ENCODE measurements around the gene POGLUT2. TPM values are rescaled to one million over a fixed set of nuclear protein-coding genes. Genes with fewer than 3 reads are reported as not detected.

Gene POGLUT2
- total RNA-seq, 4 donors from 2014 or later = 0.75 to 3.5 (median 2.0) TPM; not detected in 1

GRCh38 chr13:102769679-102770078, 29.1 kb downstream of the POGLUT2 start:
- intact Hi-C loops (cut with DNase I; ENCODE audit: low total_unique reads) = loop anchor here (10.0 kb wide), 1 partner anchor 175 kb away; the partner anchor contains the start of gene TPP2
- 72 to 89% methylated on average over 4 of the region's 4 CpGs for WGBS, 2 donors (ENCODE audit: low coverage in 1 of 2)
- no peak for DNase-seq
- Histone ChIP-seq H3K36me3 (no peaks in the 10 kb centered on the region), H3K4me1 (peaks cover 0 to 13% (median 11%) of the 10 kb centered on the region in 4 donors), H3K27me3 (no peaks in the 10 kb centered on the region), H3K9me3 (no peaks in the 10 kb centered on the region), H3K4me3 (no peak overlapping the region), H3K27ac (no peak overlapping the region)
- TF ChIP-seq, protein P1, sequence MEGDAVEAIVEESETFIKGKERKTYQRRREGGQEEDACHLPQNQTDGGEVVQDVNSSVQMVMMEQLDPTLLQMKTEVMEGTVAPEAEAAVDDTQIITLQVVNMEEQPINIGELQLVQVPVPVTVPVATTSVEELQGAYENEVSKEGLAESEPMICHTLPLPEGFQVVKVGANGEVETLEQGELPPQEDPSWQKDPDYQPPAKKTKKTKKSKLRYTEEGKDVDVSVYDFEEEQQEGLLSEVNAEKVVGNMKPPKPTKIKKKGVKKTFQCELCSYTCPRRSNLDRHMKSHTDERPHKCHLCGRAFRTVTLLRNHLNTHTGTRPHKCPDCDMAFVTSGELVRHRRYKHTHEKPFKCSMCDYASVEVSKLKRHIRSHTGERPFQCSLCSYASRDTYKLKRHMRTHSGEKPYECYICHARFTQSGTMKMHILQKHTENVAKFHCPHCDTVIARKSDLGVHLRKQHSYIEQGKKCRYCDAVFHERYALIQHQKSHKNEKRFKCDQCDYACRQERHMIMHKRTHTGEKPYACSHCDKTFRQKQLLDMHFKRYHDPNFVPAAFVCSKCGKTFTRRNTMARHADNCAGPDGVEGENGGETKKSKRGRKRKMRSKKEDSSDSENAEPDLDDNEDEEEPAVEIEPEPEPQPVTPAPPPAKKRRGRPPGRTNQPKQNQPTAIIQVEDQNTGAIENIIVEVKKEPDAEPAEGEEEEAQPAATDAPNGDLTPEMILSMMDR (IDR thresholded peaks at IDR 0.05) = no peak
- TF ChIP-seq POLR2A (IDR thresholded peaks at IDR 0.05) = no peak
- no peak for TF ChIP-seq POLR2AphosphoS5 (IDR thresholded peaks at IDR 0.05)
- no peak for TF ChIP-seq EP300 (IDR thresholded peaks at IDR 0.05; ENCODE audit: low read depth)
- in situ Hi-C loops (cut with MboI; ENCODE audit: low pct_ligation_motif_present in 1 of 4, low pct_unique_long_range_greater_than_20kb in 1 of 4, low sequenced_read_pairs in 3 of 4) = no loop called here

DNA sequence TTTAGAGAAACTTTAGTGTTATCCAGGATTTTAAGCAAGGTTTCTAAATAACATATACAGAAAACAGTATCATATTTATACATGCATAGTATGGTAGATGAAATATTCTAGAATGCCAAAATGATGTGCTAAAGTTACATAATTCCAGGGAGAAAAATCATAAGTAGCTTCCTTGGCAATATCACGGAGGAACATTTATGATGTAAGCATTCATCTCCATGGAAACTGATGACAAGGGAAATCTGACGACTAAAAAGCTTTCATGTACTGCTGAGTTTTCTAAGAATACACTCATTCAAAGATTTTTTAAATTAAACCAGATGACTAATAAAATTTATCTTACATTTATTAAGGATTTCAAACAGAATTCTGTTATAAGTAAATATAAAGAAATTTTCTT, 29.9 kb downstream of the POGLUT2 start:
- DNase-seq = no peak
- H3K36me3 ChIP-seq = no peaks in the 10 kb centered on the region
- no peaks in the 10 kb centered on the region for H3K9me3 ChIP-seq
- TF ChIP-seq POLR2AphosphoS5 (IDR thresholded peaks at IDR 0.05) (no peak), EP300 (IDR thresholded peaks at IDR 0.05; ENCODE audit: low read depth) (no peak), POLR2A (IDR thresholded peaks at IDR 0.05) (no peak)
- TF ChIP-seq, protein P1 (IDR thresholded peaks at IDR 0.05) = no peak
- no peak overlapping the region for H3K4me3 ChIP-seq
- no peak overlapping the region for H3K27ac ChIP-seq
- WGBS, 2 donors (ENCODE audit: low coverage in 1 of 2) = 67 to 81% methylated on average over 2 of the region's 2 CpGs
- intact Hi-C loops (cut with DNase I; ENCODE audit: low total_unique reads) (no loop called here), in situ Hi-C loops (cut with MboI; ENCODE audit: low pct_ligation_motif_present in 1 of 4, low pct_unique_long_range_greater_than_20kb in 1 of 4, low sequenced_read_pairs in 3 of 4) (no loop called here)
- H3K27me3 ChIP-seq = no peaks in the 10 kb centered on the region
- peaks cover 0 to 10% (median 6%) of the 10 kb centered on the region in 4 donors for H3K4me1 ChIP-seq

DNA sequence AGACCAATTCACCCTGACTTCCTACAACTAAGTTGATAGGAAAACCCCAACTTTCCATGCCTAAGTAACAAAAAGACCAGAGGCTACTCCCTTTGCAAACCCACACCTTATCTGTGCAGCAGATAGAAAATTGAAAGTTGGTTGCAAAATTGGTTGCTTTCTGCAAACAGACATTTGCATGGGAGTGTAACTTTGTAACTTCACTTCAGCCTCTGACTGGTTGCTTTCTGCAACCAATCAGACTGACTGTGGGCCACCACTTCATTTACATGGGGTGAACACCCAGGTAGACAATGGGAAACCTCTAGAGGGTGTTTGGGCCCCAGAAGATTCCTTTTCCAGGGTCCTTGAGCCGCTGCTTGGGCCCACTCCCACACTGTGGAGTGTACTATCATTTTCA, 35.0 kb downstream of the POGLUT2 start:
- intact Hi-C loops (cut with DNase I; ENCODE audit: low total_unique reads) = no loop called here
- no peak for TF ChIP-seq POLR2A (IDR thresholded peaks at IDR 0.05)
- Histone ChIP-seq H3K4me3 (no peak overlapping the region), H3K36me3 (no peaks in the 10 kb centered on the region), H3K4me1 (no peaks in the 10 kb centered on the region), H3K27me3 (no peaks in the 10 kb centered on the region), H3K27ac (no peak overlapping the region), H3K9me3 (no peaks in the 10 kb centered on the region)
- DNase-seq = no peak
- in situ Hi-C loops (cut with MboI; ENCODE audit: low pct_ligation_motif_present in 1 of 4, low pct_unique_long_range_greater_than_20kb in 1 of 4, low sequenced_read_pairs in 3 of 4) = no loop called here
- WGBS, 2 donors (ENCODE audit: low coverage in 1 of 2) = 100% methylated on average over 1 of the region's 1 CpG; no CpG with 5 or more reads in 1 of the 2 donors

DNA sequence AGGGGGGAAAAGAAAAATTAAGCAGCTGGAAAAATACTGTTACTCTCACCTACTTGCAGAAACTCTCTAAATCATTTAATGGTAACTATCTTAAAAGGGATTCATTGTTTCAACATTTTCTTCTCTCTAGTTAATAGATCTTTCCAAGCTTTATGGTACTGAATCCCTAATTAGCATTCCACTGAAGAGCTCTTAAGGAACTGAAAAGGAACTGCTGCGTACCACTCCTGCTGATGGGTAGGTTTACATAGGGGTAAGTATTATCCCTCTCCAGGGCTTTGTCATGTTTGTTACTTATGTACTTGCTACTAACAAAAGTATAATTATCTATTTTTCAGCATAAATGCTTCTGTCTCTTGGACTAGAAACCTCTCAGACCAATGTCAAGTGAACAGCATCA, 37.7 kb downstream of the POGLUT2 start:
- TF ChIP-seq POLR2AphosphoS5 (IDR thresholded peaks at IDR 0.05) = no peak
- TF ChIP-seq, protein P1 (IDR thresholded peaks at IDR 0.05) = no peak
- no peak for TF ChIP-seq EP300 (IDR thresholded peaks at IDR 0.05; ENCODE audit: low read depth)
- 90 to 100% methylated on average over 1 of the region's 1 CpG for WGBS, 2 donors (ENCODE audit: low coverage in 1 of 2)
- intact Hi-C loops (cut with DNase I; ENCODE audit: low total_unique reads) = no loop called here

GRCh38 chr13:102758842-102759241, 39.9 kb downstream of the POGLUT2 start:
- intact Hi-C loops (cut with DNase I; ENCODE audit: low total_unique reads) (no loop called here), in situ Hi-C loops (cut with MboI; ENCODE audit: low pct_ligation_motif_present in 1 of 4, low pct_unique_long_range_greater_than_20kb in 1 of 4, low sequenced_read_pairs in 3 of 4) (no loop called here)
- no peak for DNase-seq
- 81 to 86% methylated on average over 2 of the region's 2 CpGs for WGBS, 2 donors (ENCODE audit: low coverage in 1 of 2)
- Histone ChIP-seq H3K27ac (no peak overlapping the region), H3K4me3 (no peak overlapping the region), H3K9me3 (no peaks in the 10 kb centered on the region), H3K36me3 (no peaks in the 10 kb centered on the region), H3K27me3 (no peaks in the 10 kb centered on the region), H3K4me1 (no peaks in the 10 kb centered on the region)
- TF ChIP-seq, protein P1 (IDR thresholded peaks at IDR 0.05) = no peak
- no peak for TF ChIP-seq EP300 (IDR thresholded peaks at IDR 0.05; ENCODE audit: low read depth)

More for the DNA sequence above, 37.7 kb downstream of the POGLUT2 start:
- Histone ChIP-seq H3K27me3 (no peaks in the 10 kb centered on the region), H3K9me3 (no peaks in the 10 kb centered on the region), H3K27ac (no peak overlapping the region), H3K4me3 (no peak overlapping the region), H3K36me3 (no peaks in the 10 kb centered on the region), H3K4me1 (no peaks in the 10 kb centered on the region)
- in situ Hi-C loops (cut with MboI; ENCODE audit: low pct_ligation_motif_present in 1 of 4, low pct_unique_long_range_greater_than_20kb in 1 of 4, low sequenced_read_pairs in 3 of 4) = no loop called here
- DNase-seq = no peak

Measured in transverse colon (tissue), 4 donors.